Measurements from ENCODE around the gene RNF14. TPM values are rescaled to one million over a fixed set of nuclear protein-coding genes. Genes with fewer than 3 reads are reported as not detected.

The RNF14 gene
- total RNA-seq, 2 donors from 2014 or later = 59.3 to 61.2 TPM

DNA sequence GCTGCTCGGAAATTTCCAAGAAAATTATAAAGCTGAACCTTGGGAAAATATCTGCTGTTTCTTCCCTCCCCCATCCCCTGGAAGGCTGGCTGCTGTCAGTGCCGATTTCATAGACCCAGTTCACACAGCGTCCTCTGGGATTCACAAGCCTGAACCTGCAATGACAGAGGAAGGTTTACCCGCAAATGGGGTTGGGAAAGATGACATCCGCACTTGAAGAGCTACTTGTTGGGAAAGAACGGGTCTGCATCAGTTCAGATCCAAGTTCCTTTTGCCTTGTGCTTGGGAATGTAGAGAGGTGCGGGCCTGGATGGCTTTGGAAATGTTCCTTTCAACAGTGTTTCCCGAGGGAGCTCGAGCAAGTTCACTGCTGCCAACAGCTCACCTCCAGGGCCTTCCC, 24.8 kb upstream of the RNF14 start:
- DNase-seq (ENCODE audit: low spot score) = no peak
- intact Hi-C loops (cut with DNase I) = no loop called here

DNA sequence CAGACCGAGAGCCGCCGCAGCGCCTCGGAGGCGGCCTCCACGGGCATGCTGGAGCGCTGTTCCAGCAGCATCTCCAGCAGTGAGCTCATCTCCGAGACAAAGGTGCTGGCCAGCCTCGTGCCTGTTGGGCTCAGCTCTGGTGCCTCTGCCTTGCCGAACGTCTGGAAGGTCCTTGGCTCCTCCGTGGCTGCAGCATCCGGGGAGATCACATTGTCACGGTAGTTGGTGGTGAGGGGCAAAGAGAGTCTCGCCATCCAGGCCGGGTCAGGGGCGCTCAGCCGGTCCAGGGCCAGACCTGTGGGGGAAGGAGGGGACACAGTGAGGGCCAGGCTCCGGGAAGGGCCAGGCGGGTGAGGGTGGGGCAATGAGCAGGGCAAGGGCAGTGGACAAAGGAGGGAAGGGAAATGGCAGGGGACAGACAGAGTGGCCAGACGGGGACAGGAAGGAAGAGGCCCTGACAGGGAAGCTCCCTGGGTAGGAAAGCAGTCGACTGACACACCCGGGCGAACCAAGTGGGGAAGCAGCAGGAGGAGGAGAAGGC, 23.3 kb upstream of the RNF14 start:
- DNase-seq (ENCODE audit: low spot score) = no peak

DNA sequence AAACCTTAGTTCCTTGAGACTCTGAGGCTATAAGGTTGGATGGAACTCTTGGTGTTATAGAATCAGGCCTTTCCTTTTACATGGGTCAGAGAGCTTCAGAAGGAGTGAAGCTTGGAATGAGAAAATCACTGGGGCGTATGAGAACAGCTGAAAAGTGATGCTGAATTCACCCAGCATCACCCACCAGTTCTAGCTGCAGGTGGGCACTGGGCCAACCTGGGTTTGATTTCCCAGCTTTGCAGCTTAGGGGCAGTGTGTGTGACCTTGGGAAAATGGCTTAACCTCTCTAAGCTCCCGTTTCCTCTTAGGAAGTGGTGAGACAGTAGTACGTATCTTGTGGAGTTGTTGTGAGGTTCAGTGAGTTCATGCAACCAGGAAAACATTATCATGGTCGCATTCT, 21.6 kb upstream of the RNF14 start:
- intact Hi-C loops (cut with DNase I) = no loop called here
- DNase-seq (ENCODE audit: low spot score) = no peak

More for the DNA sequence above, 23.3 kb upstream of the RNF14 start:
- intact Hi-C loops (cut with DNase I) = no loop called here

DNA sequence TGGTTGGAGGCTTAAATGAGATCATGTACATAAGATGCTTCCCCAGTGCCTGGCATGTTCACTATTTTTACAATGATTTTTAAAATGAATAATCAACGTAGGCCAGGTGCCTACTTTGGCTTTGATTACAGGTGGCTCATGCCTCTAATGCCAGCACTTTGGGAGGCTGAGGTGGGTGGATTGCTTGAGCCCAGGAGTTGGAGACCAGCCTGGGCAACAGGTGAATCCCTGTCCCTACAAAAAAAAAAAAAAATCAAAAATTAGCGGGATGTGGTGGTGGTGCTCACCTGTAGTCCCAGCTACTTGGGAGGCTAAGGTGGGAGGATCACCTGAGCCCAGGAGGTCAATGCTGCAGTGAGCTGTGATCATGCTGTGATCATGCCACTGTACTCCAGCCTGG, 20.1 kb upstream of the RNF14 start:
- intact Hi-C loops (cut with DNase I) = no loop called here
- DNase-seq (ENCODE audit: low spot score) = no peak

DNA sequence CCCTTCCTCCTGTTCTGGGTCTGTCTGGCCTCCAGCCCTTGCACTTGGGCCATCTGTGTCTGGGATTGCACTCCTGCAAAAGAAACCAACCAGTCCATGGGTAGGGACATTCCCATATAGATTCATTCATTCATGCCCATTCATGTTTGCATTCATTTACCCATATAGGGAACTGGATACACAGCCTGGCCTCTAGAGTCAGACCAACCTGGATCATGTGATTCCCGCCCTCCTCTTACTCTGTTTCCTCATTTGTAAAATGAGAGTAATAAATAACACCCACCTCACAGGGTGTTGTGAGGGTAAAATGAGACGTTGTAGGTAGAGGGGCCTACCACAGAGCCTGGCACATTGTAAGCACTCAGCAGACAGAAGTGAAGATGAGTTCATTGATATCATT, 19.4 kb upstream of the RNF14 start:
- DNase-seq (ENCODE audit: low spot score) = no peak
- intact Hi-C loops (cut with DNase I) = no loop called here

DNA sequence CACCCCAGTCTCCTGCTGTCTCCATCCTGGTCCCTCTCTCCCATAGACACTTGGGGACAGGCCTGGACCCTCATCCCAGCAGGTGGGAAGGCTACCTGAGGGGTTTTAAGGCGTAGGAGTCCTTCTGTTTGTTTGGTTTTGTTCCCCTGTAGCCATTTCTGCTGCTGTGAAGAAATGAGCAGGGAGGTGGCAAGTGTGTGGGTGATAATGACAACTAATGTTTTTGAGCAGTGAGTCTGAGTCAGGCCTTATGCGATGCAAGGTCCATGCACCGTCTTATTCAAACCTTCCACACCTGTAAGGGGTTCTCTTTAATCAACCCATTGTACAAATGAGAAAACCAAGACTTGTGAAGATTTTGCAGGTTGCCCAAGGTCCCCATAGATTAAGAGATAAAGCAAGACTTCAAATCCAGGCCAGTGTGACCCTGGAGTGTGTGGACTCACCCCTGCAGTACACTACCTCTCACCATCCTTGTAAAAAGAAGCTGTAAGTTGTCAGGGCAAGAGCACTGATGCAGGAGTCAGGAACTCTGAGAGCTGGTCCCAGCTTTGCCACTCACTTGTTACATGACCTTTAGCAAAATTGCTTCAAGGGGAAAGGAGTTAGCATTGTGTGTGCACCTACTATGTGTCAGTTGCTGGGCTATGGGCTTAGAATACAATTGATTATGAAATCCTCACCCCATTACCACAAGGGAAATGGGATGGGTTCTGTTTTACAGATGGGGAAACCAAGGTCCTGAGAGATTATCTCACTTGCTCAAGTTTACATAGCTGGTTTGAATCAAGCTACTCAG, 18.5 kb upstream of the RNF14 start:
- intact Hi-C loops (cut with DNase I) = no loop called here
- DNase-seq (ENCODE audit: low spot score) = no peak

DNA sequence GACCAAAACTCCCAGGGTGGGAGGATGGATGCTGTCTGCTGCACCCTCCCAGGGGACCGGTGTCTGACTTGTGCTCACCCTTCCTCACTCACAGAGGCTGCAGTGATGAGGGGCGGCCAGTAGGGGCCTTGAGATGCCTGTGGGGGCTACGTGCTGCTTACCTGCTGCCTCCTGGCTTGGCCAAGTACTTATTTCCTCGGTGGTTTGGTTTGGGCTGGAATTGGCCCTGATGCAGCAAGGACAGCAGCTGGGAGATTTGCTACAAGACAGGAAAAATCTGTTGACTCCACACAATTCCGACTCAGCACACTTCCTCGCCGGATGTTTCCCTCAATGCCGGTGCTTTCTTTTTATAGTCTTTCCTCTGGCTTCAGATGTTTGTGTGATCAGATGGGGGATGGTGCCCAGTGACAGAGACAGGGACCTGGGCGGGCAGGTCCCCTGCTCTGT, 17.5 kb upstream of the RNF14 start:
- intact Hi-C loops (cut with DNase I) = no loop called here
- no peak for DNase-seq (ENCODE audit: low spot score)

DNA sequence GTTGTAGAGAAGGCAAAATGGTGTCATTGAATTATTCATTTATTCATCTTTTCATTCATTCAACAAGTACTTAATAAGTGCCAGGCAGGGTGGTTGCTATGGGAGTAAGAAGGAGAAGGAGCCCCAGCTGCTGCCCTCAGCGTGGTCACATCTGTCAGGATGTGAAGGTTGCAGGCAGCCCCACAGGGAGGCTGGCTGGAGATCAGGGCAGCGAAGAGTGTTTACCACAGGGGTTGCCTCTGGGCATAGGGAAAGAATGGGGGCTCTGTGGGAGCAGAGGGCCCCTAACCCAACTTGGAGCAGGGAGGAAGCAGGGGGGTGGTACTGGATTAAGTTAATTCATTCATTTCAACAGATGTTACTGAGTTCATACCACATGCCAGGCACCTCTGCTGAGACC, 16.9 kb upstream of the RNF14 start:
- intact Hi-C loops (cut with DNase I) = no loop called here
- no peak for DNase-seq (ENCODE audit: low spot score)

DNA sequence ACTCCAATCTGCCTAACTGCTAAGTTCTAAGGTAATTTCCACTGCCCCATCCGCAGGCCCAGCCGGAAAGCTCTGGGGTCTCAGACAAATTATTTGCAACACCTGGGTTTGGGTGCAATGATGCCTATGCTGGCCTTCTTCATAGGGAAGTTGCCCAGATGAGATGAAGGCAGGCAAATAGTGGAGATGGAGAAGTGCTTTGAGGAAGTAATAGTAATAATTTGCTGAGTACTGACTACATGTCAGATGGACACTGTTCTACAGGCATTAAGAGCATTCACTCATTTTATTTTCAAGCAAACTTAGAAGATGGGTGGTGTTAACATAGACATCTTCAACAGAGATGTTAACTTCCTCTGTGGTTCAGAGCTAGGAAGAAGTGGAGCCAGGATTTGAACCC, 14.7 kb upstream of the RNF14 start:
- DNase-seq (ENCODE audit: low spot score) = no peak
- intact Hi-C loops (cut with DNase I) = no loop called here

DNA sequence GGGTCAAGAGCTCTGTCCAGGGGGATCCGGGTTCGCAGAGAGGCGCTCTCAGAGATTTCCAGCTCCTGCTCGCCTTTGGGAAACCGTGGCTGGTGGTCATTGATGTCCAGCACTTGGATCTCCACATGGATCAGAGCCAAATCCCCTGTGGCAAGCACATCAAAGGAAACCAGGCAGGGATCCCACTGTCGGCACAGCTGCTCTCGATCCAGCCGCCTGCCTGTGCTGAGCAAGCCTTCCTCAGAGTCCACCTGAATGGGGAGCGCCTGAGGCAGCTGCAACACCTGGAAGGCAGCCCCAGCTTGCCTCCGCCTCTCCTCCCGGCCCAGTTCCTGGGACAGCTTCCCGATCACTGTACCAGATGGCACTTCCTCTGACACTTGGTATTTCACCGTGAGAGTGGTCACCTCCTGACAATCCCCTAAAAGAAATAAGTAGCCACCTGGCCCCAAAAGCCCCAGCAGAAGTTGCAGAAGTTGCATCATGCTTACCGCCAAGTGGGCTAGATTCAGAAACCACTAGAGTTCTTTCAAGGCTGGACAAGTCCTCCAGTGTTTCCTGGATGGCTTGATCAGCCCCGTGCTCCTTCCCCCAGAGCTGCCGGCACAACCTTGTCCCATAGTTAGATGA, 11.4 kb upstream of the RNF14 start:
- intact Hi-C loops (cut with DNase I) = loop anchor here (5.0 kb wide), 2 partner anchors 75 to 80 kb away; partner anchors contain the start of gene PCDH1 (in 1 of the 2)

DNA sequence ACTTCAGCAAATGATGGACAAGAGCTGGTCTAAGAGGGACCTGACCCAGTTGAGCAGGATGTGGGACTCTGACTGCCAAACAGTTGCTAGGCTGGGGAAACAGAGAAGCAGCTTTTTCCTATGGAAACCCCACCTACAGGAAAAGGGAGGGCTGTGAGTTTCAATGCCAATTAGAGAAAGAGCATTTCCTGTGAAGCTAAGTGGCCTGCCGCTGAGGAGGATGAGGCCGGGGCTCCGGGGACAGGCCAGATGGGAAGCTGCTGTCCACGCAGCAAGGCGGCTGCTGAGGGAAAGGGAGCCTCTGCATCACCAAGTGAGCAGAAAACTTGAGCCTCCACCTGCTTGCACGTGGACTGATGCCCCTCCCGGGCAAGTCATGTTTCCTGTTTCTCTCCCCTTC, 10.8 kb upstream of the RNF14 start, which contains the start of gene PCDH12:
TSS of gene PCDH12 (minus strand) at position 90 of the 400 bp plus-strand sequence. CDS start 351 bp downstream, outside the sequence.
- DNase-seq (ENCODE audit: low spot score) = peak; percentile 81
- intact Hi-C loops (cut with DNase I) = loop anchor here (5.0 kb wide), 2 partner anchors 76 to 81 kb away; partner anchors contain the start of gene PCDH1 (in 1 of the 2)

More for the DNA sequence above, 11.4 kb upstream of the RNF14 start:
- DNase-seq (ENCODE audit: low spot score) = no peak

DNA sequence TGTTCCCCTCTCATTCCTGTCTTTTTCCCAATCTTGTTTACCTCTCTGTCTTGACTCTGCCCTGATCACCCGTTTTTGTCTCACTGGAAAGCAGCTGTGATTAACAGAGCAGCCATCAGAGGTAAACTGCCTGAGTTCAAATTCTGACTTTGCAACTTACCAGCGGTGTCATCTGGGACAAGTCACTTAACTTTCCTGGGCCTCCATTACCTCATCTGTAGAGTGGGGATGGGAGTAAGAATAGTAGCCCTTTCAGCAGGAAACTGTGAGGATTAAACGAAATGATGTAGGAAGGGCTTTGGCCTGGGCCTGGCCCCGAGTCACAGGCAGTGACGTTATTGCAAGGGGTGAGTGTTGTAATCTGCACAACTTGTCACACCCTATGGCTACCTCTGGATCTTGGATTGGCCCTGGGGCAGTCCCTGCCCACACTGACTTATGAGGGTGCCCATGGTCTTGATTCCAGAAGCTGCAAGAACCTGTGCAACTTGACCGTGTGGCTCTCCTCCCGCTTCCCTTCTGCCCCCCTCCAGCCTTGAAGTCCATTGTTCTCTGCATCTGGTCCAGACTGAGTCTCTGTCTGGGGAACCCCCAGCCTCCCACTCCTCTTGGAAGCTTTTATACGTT, 10.2 kb upstream of the RNF14 start:
- DNase-seq (ENCODE audit: low spot score) = peak; percentile 82
- intact Hi-C loops (cut with DNase I) = loop anchor here (1.0 to 5.0 kb wide), 3 partner anchors 76 to 266 kb away; partner anchors contain the start of gene PCDH1 (in 1 of the 2)

DNA sequence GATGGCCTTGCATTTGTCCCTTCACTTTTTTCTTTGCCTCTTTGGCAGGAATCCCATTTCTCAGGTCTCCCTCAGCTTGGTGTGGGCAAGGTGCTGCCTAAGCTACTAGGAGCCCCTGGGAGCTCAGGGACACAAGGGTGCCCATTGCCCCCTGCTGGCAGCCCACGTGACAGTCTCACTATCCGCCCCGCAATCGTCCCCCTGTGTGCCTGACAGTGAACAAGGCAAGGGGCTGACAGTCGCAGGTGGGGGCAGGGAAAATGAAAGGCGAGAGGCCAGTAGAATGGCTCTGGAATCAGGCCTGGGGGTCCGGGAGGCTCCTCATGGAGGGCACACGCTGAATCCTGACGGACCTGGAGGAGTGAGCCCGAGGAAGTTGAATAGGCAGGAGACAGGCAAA, 8.9 kb upstream of the RNF14 start:
- DNase-seq (ENCODE audit: low spot score) = no peak
- intact Hi-C loops (cut with DNase I) = loop anchor here in 1 of 2 donors (2.0 kb wide), 1 partner anchor 267 kb away; no protein-coding TSS in a partner anchor

DNA sequence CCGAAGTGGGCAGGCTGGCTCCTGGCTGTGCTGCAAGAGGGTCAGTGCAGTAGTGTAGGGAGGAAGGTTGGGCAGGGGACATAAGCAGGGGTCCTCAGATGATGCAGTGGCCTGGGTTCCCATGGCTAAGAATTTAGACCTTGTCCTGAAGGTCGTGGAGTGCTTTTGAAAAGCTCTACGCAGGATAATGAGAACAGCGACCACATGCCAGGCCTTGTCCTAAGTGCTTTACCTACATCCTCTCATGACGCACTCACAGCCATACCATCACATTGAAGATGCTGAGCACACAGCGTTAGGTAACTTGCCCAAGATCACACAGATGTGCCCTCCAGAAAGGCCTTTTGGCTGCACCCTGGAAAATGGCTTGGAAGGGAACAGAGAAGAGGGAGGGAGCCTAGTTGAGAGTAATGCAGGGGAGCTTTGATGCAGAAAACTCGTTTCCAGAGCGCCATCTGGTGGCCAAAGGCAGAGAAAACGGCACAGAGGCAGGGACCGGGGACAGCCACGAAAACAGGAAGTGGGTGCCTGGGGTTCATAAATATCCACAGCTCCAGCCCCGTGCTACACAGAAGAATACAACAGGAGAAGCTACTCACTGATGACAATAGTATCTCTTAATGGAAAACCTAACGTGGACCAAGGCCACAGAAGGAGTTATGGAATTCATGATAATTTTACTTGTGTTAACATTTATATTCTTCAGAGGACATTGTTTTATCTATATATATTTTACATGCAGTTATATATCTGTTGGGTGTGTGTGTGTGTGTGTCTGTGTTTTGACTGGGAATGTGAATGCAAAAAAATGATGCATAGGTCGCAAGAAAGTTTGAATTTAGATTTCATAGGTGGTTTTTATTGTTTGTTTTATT, 8.2 kb upstream of the RNF14 start:
- DNase-seq (ENCODE audit: low spot score) = peak; percentile 96
- intact Hi-C loops (cut with DNase I) = loop anchor here in 1 of 2 donors (2.0 kb wide), 1 partner anchor 268 kb away; no protein-coding TSS in a partner anchor

DNA sequence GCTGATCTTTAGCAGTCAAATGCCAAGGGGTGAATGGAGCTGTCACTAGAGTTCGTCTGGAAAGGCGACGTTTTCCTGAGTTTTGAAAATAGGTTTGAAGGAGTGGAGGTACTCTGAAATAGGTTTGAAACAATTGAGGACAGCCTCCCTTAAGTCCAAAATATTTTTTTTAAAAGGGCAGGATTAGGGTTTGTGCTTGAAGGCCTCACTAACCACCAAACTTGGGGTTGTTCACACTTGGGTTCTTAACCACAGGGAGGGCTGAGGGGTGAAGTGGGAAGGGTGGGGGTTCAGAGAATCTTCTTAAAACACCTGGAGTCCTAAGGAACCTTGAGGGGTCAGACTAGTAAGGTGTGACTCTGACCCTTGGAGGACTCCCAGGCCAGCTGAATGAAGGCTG, 7.4 kb upstream of the RNF14 start:
- intact Hi-C loops (cut with DNase I) = loop anchor here in 1 of 2 donors (2.0 kb wide), 1 partner anchor 269 kb away; no protein-coding TSS in a partner anchor
- no peak for DNase-seq (ENCODE audit: low spot score)

DNA sequence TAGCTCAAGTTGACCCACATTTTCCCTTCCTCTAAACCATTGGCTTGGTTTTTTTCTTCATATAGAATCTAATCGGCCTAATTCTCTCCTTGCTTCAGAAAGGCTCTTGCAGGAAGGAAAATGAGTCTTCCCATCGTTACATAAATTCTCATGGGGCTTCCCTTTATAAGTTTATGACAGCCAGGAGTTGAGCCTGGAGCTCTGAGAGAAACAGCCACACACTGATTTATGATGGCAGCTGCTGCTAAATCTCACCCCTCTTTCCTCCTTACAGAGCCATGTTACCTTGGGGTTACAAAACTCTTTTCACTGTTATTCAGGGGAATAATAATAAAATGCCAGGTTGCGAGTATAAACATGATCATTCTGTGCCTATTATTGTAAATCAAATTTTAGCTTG, 5.2 kb upstream of the RNF14 start:
- DNase-seq (ENCODE audit: low spot score) = no peak
- intact Hi-C loops (cut with DNase I) = no loop called here

DNA sequence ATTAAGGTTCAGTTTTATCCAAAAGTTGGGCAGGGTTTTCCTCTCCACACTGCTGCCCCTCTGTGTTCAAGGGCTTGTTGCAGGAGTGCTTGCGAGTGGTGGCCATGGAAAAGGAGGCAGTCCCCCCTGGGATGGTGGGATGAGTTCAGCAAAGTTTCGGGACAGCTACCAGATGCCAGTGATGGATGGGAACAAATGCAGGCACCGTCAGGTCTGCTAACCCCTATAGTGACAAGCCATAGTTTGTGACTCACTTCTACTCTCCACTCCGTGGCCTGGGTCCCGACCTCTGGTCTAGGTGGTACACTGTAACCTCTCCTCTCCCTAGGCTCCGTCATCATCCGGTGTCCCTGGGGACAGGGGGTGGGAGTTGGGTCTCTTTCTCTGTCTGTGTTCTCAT, 3.8 kb upstream of the RNF14 start:
- intact Hi-C loops (cut with DNase I) = no loop called here
- no peak for DNase-seq (ENCODE audit: low spot score)

DNA sequence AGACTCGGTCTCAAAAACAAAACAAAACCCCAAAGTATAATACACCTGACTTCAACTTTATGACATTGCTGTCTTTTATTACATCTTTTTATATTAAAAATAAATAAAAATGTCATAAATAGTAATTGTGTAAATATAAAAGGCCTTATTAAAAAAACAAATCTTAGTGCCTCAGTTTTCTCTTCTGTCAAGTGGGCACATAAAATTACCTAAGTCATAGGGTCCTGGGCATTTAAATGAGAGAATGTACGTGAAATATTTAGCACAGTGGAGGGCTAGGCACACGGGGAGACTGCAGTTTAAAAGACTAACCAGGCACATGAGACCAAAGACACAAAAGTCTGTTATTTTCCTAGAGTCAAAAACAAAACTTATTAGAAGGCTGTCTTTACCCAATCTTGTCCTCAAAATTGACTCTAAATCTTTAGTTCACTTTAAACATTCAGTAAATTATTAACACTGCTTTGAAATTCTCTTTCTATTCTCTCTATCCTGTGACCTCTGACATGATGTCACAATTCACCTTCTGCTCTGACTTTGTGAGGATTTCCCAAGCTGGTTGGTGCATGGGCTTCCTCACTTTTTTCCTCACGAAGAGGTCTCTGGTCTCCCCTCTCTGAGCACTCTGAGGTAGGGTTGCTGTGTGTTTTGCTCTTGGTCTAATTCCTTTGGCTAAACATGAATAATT, 2.5 kb upstream of the RNF14 start:
- DNase-seq (ENCODE audit: low spot score) = no peak
- intact Hi-C loops (cut with DNase I) = no loop called here

Data from posterior vena cava (tissue), 2 donors.